ENCODE data around the gene AKT2.

The AKT2 gene

GRCh38 chr19:40249781-40250180, 35.4 kb downstream of the AKT2 start:
- DNase-seq: no peak

- no peak for DNase-seq
These were observed 35.9 kb downstream of the AKT2 start for GRCh38 chr19:40249201-40249600.

GRCh38 chr19:40247735-40248262, 37.3 kb downstream of the AKT2 start:
- no peak for DNase-seq

- DNase-seq: no peak
These were observed 38.0 kb downstream of the AKT2 start for GRCh38 chr19:40247178-40247577.

GRCh38 chr19:40246292-40247073, 38.7 kb downstream of the AKT2 start:
- DNase-seq: no peak

- DNase-seq: no peak
These were observed 39.5 kb downstream of the AKT2 start for GRCh38 chr19:40245506-40246128.

GRCh38 chr19:40244579-40245317, 40.4 kb downstream of the AKT2 start:
- DNase-seq: no peak

- no peak for DNase-seq
These were observed 42.0 kb downstream of the AKT2 start for GRCh38 chr19:40243181-40243580.

GRCh38 chr19:40242480-40242879, 42.7 kb downstream of the AKT2 start:
- no peak for DNase-seq

- DNase-seq: no peak
These were observed 43.2 kb downstream of the AKT2 start for GRCh38 chr19:40241809-40242384.

- DNase-seq: no peak
These were observed 43.9 kb downstream of the AKT2 start for GRCh38 chr19:40241125-40241808.

GRCh38 chr19:40240332-40240731, 44.8 kb downstream of the AKT2 start:
- DNase-seq: no peak

- DNase-seq: no peak
These were observed 45.5 kb downstream of the AKT2 start for GRCh38 chr19:40239415-40240226.

- no peak for DNase-seq
These were observed 46.4 kb downstream of the AKT2 start for GRCh38 chr19:40238775-40239174.

GRCh38 chr19:40237791-40238190, 47.4 kb downstream of the AKT2 start:
- no peak for DNase-seq

- DNase-seq: no peak
These were observed 48.8 kb downstream of the AKT2 start for GRCh38 chr19:40236366-40236765.

- no peak for DNase-seq
These were observed 49.2 kb downstream of the AKT2 start for GRCh38 chr19:40236026-40236355.

- DNase-seq: no peak
These were observed 49.7 kb downstream of the AKT2 start for GRCh38 chr19:40235238-40236025.

GRCh38 chr19:40234429-40235237, 50.5 kb downstream of the AKT2 start:
- no peak for DNase-seq

- DNase-seq: no peak
These were observed 51.2 kb downstream of the AKT2 start for GRCh38 chr19:40233811-40234389.
